HG03432 (cell line): ENCODE results near the gene SLC8A2.

Experiments
- ATAC-seq: cut with Tn5 transposase; IDR thresholded peaks from one replicate; pipeline ENCODE4 v1.9.1; 2021; ENCODE audit warnings: mild to moderate bottlenecking, moderate library complexity; ENCODE audit not compliant: unreplicated experiment

SLC8A2 gene

GRCh38 chr19:47471733-47472457, at the start of gene SLC8A2:
SLC8A2 (minus strand) TSS chr19:47471893; CDS start chr19:47466403, 5,490 bp downstream.
- no peak for ATAC-seq

GRCh38 chr19:47520839-47521238, 49.1 kb upstream of the SLC8A2 start:
- ATAC-seq = no peak

DNA sequence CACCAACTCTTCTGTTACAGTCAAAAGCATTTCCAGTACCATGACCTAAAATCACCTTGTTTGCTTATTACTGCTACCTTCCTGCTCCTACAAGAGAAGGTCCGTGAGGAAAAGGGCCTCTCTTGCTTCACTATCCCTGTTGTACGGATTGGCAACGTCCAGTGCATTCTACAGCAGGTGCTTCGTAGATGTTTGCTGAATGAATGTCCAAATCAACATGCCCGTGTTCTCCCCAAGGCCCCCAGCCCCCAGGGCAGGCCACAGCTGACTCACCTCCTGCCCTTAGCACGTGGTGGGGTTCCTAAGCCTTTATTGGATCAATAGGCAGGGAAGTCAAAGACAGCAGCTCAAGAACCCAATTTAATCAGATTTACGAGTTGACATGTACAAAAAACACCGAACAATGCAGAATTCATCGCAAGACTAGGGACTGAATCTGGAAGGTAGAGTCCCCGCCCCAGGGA, 48.7 kb upstream of the SLC8A2 start:
- no peak for ATAC-seq

DNA sequence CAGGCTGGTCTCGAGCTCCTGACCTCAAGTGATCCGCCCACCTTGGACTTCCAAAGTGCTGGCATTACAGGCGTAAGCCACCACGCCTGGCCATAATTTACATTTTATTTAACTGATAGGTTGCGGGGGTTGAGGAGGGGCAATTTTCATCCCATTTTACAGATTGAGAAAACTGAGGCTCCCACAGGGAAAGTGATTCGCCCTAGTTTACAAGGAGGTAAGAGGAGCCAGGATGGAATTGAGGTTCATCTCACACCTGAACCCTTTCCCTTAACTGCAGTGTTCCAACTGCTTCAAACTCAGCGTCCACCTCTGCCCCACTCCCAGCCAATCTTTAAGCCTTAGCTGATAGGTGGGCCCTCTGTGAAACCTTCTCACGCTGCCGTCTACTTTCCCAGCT, 47.2 kb upstream of the SLC8A2 start:
- no peak for ATAC-seq

DNA sequence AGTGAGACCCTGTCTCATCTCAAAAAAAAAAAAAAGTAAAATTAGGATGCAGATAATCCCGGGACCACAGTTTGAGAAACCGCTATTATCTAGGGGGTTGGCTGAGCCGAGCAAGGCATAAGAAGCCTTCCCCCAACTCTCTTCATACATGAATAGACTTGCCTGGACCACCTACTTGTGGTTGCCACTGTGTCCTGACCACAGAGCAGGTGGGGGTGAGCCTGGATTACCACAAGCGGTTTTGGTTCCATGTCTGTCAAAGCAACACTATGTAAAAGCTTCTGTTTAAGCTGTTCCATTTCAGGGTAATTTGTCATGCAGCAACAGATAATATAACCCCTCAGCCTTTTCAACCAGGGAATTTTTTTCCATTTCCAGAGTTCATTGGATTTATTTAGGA, 46.4 kb upstream of the SLC8A2 start:
- ATAC-seq = no peak

- peak; percentile 80 for ATAC-seq
Observed at GRCh38 chr19:47514869-47515588, 43.3 kb upstream of the SLC8A2 start, which contains the start of gene NAPA. NAPA (minus strand) TSS chr19:47515063; CDS start chr19:47514940, 123 bp downstream.

- peak; percentile 3 for ATAC-seq
Observed at GRCh38 chr19:47514151-47514868, 42.6 kb upstream of the SLC8A2 start.

DNA sequence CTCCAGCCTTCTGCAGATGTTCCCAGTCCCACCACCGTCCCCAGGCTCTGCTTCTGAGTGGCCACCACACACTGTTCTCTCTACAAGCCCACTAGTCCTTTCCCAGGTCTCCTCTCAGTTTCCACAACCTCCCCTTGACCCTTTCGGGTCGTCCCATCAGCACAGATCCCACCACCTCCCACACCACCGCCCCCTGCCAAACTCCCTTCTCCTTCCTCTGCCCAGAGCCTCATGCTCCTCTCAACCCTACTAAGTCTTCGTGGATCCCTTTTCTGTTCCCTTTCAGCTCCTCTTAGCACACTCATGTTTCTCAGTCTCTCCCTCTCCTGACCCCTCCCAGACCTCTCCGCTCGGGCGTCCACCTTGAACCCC, 41.2 kb upstream of the SLC8A2 start:
- ATAC-seq = no peak

DNA sequence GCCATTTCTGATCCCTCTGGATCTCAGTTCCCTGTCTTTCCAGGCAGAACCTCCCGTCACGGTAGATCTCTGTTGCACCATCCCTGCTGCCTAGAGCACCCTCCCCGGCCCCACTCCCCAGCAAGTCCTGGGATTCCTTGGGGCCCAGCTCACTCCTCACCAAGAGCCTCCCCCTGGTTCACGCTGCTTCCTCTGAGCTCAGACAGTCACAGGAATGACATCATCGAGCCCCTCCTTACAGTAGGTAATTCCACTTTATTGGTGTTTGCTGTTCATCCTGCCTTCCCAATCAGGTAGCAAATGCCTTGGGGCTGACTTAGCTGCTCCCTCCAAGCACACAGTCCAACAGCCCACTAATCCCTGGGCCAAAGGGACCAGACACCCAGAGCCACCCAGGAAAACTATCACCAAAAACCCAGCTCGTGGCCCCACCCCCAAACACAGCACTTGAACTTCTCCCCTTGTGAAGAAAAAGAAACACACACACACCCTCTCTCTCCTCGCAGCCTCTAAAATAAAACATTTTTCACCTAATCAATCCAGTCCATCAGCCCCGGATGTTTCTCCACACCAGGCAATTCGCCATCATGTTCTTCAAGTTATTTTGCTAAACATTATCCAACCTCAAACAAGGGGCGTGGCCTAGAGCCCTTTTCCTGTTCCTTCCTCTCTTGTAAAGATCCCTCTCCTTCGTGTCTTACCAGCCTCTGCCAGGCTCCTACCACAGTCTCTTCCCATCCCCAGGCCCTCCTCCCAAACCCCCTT, 40.7 kb upstream of the SLC8A2 start:
- no peak for ATAC-seq

GRCh38 chr19:47511681-47512080, 40.0 kb upstream of the SLC8A2 start:
- ATAC-seq = no peak

DNA sequence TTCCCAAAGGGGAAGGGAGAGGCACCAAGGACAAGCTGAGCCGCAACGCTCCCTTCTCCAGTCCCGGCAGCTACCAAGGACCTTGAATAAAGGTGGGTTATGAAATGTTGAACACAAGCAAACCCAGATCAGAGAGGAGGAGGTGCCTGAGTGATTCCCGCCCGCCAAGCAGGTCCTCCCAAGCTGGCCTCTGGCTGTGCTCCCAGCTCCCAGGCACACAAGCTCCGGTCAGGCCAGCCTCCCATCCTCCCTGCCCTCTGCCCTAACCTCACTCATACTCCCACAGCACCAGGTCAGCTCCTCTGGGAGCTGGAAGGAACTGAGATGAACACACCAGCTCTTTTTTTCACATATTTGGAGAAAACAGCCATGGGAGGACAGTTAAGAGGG, 39.4 kb upstream of the SLC8A2 start:
- no peak for ATAC-seq

DNA sequence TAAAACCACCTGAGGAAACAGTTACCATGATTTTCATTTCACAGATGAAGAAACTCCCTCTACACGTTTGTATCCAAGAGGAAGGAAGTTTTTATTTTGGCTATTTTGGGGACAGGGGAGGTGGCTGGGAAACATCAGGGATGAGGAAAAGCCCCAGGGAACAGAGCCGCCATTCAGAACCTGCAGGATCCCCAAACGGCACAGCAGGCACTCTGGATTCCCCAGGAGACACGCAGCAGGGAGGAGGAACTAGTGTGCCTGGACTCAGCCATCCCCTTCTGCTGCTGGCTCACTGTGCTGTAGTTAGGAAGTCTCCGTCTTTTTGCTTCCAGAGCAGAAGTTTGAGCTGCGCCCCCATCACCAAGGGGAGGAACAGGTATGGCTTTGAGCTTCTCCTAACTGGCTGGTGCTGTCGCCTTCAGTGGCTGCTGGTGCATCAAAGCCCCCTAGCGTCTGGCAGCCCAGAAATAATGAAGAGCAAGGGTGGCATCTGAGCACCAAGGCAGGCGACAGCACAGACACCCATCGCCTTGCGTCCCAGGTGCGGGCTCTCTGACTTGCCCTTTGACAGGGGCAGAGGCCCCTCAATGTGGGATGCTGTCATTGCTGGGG, 38.9 kb upstream of the SLC8A2 start:
- no peak for ATAC-seq

DNA sequence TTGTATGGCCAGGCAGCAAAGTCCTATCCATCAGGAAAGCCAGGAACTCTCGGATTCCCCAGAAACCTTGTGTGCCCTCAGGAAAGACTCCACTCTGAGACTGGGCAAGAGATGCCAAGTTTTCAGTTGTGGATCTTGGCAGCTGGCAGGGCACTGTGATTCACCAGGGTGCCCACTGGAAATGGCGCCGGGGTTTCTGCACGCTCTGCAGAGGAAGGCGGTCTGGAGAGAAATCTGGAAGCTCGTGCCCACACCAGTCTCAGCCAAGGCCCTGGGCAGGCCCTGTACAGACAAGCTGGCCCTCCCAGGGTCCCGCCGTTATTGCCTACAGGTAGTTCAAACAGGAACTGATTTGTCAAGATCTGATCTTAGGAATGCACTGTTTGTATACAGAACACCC, 38.3 kb upstream of the SLC8A2 start:
- ATAC-seq = no peak

GRCh38 chr19:47509170-47509847, 37.6 kb upstream of the SLC8A2 start:
- no peak for ATAC-seq

DNA sequence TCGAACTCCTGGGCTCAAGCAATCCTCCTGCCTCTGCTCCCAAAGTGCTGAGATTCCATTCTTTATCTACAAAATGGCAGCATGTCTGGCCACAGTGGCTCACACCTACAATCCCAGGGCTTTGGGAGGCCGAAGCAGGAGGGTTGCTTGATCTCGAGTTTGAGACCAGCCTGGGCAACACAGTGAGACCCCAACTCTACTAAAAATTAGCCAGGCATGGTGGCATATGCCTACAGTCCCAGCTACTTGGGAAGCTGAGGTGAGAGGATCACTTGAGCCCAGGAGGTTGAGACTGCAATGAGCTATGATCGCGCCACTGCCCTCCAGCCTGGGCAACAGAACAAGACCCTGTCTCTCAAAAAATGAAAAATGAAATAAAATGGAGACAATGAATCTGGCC, 37.0 kb upstream of the SLC8A2 start:
- ATAC-seq = no peak

- ATAC-seq = no peak
Observed at GRCh38 chr19:47507924-47508553, 36.3 kb upstream of the SLC8A2 start.

DNA sequence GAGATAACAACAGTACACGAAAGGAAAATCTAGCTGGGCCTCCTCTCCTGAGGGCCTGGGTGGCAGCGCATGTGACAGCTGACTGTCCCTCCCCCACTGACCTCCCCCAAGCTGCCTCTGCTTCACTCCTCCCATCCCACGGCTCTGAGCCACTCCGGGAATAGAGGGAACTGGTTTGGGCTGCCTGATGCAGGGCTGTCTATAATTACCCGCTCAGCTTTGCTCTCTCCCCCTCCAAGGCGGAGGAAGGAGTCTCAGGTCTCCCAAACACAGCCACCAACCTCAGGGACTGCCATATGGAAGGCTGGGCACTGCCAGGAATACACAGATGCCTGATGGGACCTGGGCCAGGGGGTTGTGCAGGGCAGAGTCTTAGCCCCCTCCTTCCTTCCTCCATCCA, 35.3 kb upstream of the SLC8A2 start:
- no peak for ATAC-seq

DNA sequence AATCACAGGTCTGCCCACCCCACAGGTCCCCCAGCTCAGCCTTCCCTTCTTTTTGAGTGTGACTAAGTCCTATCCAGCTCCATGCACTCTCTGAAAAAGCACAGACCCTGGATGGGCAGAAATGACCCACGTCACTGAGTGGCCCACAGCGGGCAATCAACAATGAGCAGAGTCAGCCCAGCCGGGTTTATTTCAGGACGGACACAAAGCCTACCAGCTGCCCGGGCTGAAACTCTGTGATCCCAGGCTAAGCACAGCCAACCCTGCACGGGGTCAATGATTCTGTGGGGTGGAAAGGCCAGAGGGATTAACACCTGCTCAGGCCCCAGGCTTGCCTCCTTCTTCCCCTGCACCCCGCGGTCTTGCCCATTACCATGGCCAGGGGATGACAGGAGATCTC, 34.8 kb upstream of the SLC8A2 start:
- ATAC-seq = no peak

DNA sequence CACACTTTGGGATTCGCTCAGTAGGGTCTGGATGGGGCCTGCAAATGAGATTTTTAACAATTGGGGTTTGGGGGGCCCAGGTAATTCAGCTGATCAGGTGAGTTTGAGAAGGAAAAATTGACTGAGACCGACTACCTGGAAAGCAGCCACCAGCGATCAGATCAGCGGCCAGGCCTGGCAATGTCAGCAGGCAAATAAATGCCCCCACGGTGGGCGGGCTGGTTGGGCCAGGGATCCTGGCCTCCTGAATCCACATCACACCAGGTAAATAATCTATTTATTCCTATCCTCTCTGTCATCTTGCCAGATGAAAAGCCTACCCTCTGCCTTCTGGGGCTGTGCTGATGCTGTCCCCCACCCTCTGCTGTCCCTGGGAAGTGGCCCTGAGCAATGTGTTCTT, 33.8 kb upstream of the SLC8A2 start:
- no peak for ATAC-seq

- ATAC-seq = no peak
Observed at GRCh38 chr19:47503826-47504150, 32.1 kb upstream of the SLC8A2 start.
